ENCODE measurements around the gene PKP2.

Gene PKP2

DNA sequence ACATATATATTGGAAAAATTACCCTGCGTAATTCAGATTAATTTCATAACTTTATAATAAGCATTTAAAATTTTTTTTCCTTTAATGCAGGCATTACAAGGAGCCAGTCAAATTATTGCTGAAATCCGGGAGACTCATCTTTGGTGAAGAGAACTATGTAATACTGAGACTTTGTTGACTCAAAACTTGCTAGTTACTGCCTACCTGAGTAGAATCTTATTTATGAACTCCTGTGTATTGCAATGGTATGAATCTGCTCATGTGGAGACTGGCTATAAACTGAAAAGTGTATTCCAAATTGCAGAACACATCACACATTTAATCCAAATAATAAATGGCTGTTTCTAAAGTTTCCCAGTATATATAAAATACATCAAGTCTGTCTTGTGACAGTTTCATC is 153.3 kb downstream of the PKP2 start:
- no peak for DNase-seq

DNA sequence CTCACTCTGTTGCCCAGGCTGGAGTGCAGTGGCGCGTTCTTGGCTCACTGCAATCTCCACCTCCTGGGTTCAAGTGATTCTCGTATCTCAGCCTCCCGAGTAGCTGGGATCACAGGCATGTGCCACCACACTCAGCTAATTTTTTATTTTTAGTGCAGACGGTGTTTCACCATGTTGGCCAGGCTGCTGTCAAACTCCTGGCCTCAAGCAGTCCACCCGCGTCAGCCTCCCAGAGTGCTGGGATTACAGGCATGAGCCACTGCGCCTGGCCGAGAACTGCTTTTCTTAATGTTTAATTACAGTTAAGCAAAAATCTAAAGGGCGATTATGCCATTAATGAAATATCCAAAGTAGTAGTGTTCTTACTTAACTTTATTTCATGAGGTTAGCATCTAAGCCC is 154.4 kb downstream of the PKP2 start:
- DNase-seq: no peak
